H1 (cell line): Measurements from ENCODE around the gene STARD7. TPM values are rescaled to one million over a fixed set of nuclear protein-coding genes. Genes with fewer than 3 reads are reported as not detected.

Experiments
- CTCF ChIA-PET: fragments of 300-600 bp; sonication (Branson Sonifier 250); formaldehyde crosslinking; loops from one replicate; lab custom pipeline; 2021; ENCODE audit not compliant: partially characterized antibody; lab: Charles Lee
- POLR2A ChIA-PET: fragments of 300-600 bp; sonication (Branson Sonifier 250); formaldehyde crosslinking; loops from one replicate; lab custom pipeline; 2021; ENCODE audit warnings: inconsistent platforms; ENCODE audit not compliant: partially characterized antibody; lab: Charles Lee
- DNase-seq, 2 experiments: peaks; one replicate each; pipeline versions ENCODE4 v3.0.0 to v3.0.0-alpha.2; 2010 to 2022; ENCODE audit warnings: low spot score in 2 of 2, low read depth in 1 of 2, mixed read lengths in 1 of 2
- FAIRE-seq: peaks from 2 replicates; lab custom pipeline; 2011; peaks lifted over from hg19 to GRCh38; lab: Jason Lieb, UNC
- H2AFZ ChIP-seq: 2 replicates; pipeline ENCODE4 v1.8.1; 2012; ENCODE audit warnings: low read length, inconsistent platforms
- H2AK5ac ChIP-seq: 2 replicates; pipeline ENCODE4 v1.6.1; 2013; ENCODE audit warnings: low read depth, low read length
- H2BK120ac ChIP-seq: replicated peaks from 2 replicates; pipeline ENCODE3; 2013; ENCODE audit warnings: low read depth, low read length, inconsistent platforms
- H2BK12ac ChIP-seq: 2 replicates; pipeline ENCODE4 v1.6.1; 2013; ENCODE audit warnings: low read depth, low read length
- H2BK15ac ChIP-seq: 2 replicates; pipeline ENCODE4 v1.6.1; 2013; ENCODE audit warnings: low read length
- H2BK20ac ChIP-seq: 2 replicates; pipeline ENCODE4 v1.6.1; 2013; ENCODE audit warnings: low read length
- H2BK5ac ChIP-seq: 2 replicates; pipeline ENCODE4 v1.6.1; 2013; ENCODE audit warnings: low read depth, low read length
- H3K14ac ChIP-seq: 2 replicates; pipeline ENCODE4 v1.6.1; 2013; ENCODE audit warnings: inconsistent platforms; ENCODE audit not compliant: insufficient read length
- H3K18ac ChIP-seq: 2 replicates; pipeline ENCODE4 v1.6.1; 2013; ENCODE audit warnings: low read length; ENCODE audit errors: extremely low read depth
- H3K23ac ChIP-seq: 2 replicates; pipeline ENCODE4 v1.6.1; 2013; ENCODE audit warnings: inconsistent platforms; ENCODE audit not compliant: insufficient read length
- H3K23me2 ChIP-seq: 2 replicates; pipeline ENCODE4 v1.6.1; 2013; ENCODE audit warnings: low read depth, low read length
- H3K27ac ChIP-seq: 2 replicates; pipeline ENCODE4 v1.6.1; 2011; ENCODE audit warnings: low read depth, low read length, inconsistent platforms
- H3K27me3 ChIP-seq, 4 experiments: replicated peaks in 1 of 4; 1 replicate in 1 of 4; 2 replicates in 3 of 4; pipeline versions ENCODE4 v1.6.1 to v1.8.1; 2011 to 2013; ENCODE audit warnings: low read length in 3 of 4, mild to moderate bottlenecking in 3 of 4, inconsistent platforms in 2 of 4, mixed read lengths in 2 of 4, moderate library complexity in 1 of 4; ENCODE audit not compliant: control insufficient read depth in 3 of 4, insufficient read depth in 3 of 4; ENCODE audit errors: extremely low read depth in 1 of 4
- H3K36me3 ChIP-seq, 4 experiments: 2 replicates each; pipeline versions ENCODE4 v1.6.1 to v1.8.1; 2011 to 2013; ENCODE audit warnings: mild to moderate bottlenecking in 4 of 4, low read length in 3 of 4, moderate library complexity in 2 of 4, control low read depth in 1 of 4, inconsistent platforms in 1 of 4; ENCODE audit not compliant: insufficient read depth in 4 of 4, control insufficient read depth in 2 of 4
- H3K4ac ChIP-seq: replicated peaks from 2 replicates; pipeline ENCODE3; 2013; ENCODE audit warnings: low read length, low read depth, mixed read lengths, inconsistent platforms; ENCODE audit not compliant: insufficient read length
- H3K4me1 ChIP-seq, 4 experiments: replicated peaks in 1 of 4; 1 replicate in 1 of 4; 2 replicates in 3 of 4; pipeline versions ENCODE4 v1.6.1 to v1.8.1; 2011 to 2013; ENCODE audit warnings: low read length in 3 of 4, inconsistent platforms in 2 of 4, mixed read lengths in 1 of 4; ENCODE audit not compliant: insufficient read depth in 4 of 4, control insufficient read depth in 3 of 4
- H3K4me2 ChIP-seq, 2 experiments: 2 replicates each; pipeline versions ENCODE4 v1.6.1 to v1.8.1; 2011 to 2013; ENCODE audit warnings: low read depth in 2 of 2, low read length in 2 of 2, control low read depth in 1 of 2, inconsistent platforms in 1 of 2, mild to moderate bottlenecking in 1 of 2; ENCODE audit not compliant: insufficient read depth in 1 of 2
- H3K4me3 ChIP-seq, 4 experiments: fragments of 200-600, 300-600 bp in 1 of 4; sonication (generic), shearing (Covaris generic), sonication (Bioruptor Twin) in 1 of 4; 2 replicates each; pipeline versions ENCODE4 v1.5.1 to v1.8.1; 2011 to 2016; ENCODE audit warnings: low read length in 4 of 4, low read depth in 3 of 4, control low read depth in 2 of 4, inconsistent platforms in 2 of 4, mild to moderate bottlenecking in 2 of 4, mixed read lengths in 1 of 4, moderate library complexity in 1 of 4; ENCODE audit not compliant: insufficient read depth in 2 of 4; ENCODE audit errors: extremely low read depth in 1 of 4
- H3K56ac ChIP-seq: replicated peaks from 2 replicates; pipeline ENCODE3; 2013; ENCODE audit warnings: low read depth, mild to moderate bottlenecking, mixed read lengths, low read length, inconsistent platforms; ENCODE audit not compliant: insufficient read length
- H3K79me1 ChIP-seq: 2 replicates; pipeline ENCODE4 v1.6.1; 2013; ENCODE audit warnings: low read depth, low read length, control low read depth
- H3K79me2 ChIP-seq, 2 experiments: 2 replicates each; pipeline versions ENCODE4 v1.6.1 to v1.8.1; 2012 to 2013; ENCODE audit warnings: low read length in 2 of 2, mild to moderate bottlenecking in 2 of 2, inconsistent platforms in 1 of 2; ENCODE audit not compliant: insufficient read depth in 2 of 2, control insufficient read depth in 1 of 2
- H3K9ac ChIP-seq, 4 experiments: replicated peaks in 1 of 4; 1 replicate in 1 of 4; 2 replicates in 3 of 4; pipeline versions ENCODE4 v1.6.1 to v1.8.1; 2011 to 2013; ENCODE audit warnings: low read depth in 3 of 4, low read length in 3 of 4, control low read depth in 2 of 4, mild to moderate bottlenecking in 2 of 4, moderate library complexity in 2 of 4, inconsistent platforms in 1 of 4; ENCODE audit errors: extremely low read depth in 1 of 4
- H3K9me3 ChIP-seq, 2 experiments: 2 replicates each; pipeline versions ENCODE4 v1.6.1 to v1.8.1; 2012 to 2013; ENCODE audit warnings: mild to moderate bottlenecking in 2 of 2, moderate library complexity in 2 of 2, control low read depth in 1 of 2, inconsistent platforms in 1 of 2, low read depth in 1 of 2, low read length in 1 of 2, mixed read lengths in 1 of 2; ENCODE audit not compliant: insufficient read depth in 2 of 2
- H4K20me1 ChIP-seq, 2 experiments: replicated peaks in 1 of 2; 2 replicates each; pipeline versions ENCODE3 to v1.8.1; 2011 to 2013; ENCODE audit warnings: inconsistent platforms in 2 of 2, low read length in 2 of 2, mild to moderate bottlenecking in 1 of 2; ENCODE audit not compliant: insufficient read depth in 2 of 2, control insufficient read depth in 1 of 2
- H4K5ac ChIP-seq: 2 replicates; pipeline ENCODE4 v1.6.1; 2013; ENCODE audit warnings: low read length, low read depth, mixed read lengths, inconsistent platforms; ENCODE audit not compliant: insufficient read length
- H4K8ac ChIP-seq: 2 replicates; pipeline ENCODE4 v1.8.0; 2013; ENCODE audit warnings: mild to moderate bottlenecking, moderate library complexity, low read length, inconsistent platforms; ENCODE audit not compliant: insufficient read depth; ENCODE audit errors: extremely low read depth
- H4K91ac ChIP-seq: replicated peaks from 2 replicates; pipeline ENCODE3; 2013; ENCODE audit warnings: low read length, mixed read lengths, inconsistent platforms; ENCODE audit not compliant: insufficient read length
- CBX8 ChIP-seq: fragments of 300-800, 300-1000 bp; sonication (generic); IDR thresholded peaks from 2 replicates; pipeline ENCODE4 v1.7.1; 2016; ENCODE audit warnings: low read depth, low read length, borderline replicate concordance
- CEBPB ChIP-seq: IDR thresholded peaks from 2 replicates; pipeline ENCODE4 v1.6.1; 2012; ENCODE audit warnings: low read depth, low read length
- CTBP2 ChIP-seq: IDR thresholded peaks from 2 replicates; pipeline ENCODE4 v1.7.0; 2011; ENCODE audit warnings: borderline replicate concordance, mild to moderate bottlenecking, moderate library complexity, mixed read lengths, low read length; ENCODE audit not compliant: insufficient read depth, insufficient read length
- EGR1 ChIP-seq: IDR thresholded peaks from 2 replicates; pipeline ENCODE4 v1.6.1; 2011; ENCODE audit warnings: low read depth, low read length, borderline replicate concordance
- HDAC6 ChIP-seq: IDR thresholded peaks from one replicate; pipeline ENCODE4 v1.7.1; 2012; ENCODE audit warnings: low read depth, mild to moderate bottlenecking, inconsistent platforms, low read length, moderate library complexity
- RNF2 ChIP-seq: fragments of 200-900, 300-1000 bp; sonication (generic); IDR thresholded peaks from 2 replicates; pipeline ENCODE4 v1.7.1; 2016; ENCODE audit warnings: borderline replicate concordance, low read depth, mild to moderate bottlenecking, antibody characterized with exemption, low read length; ENCODE audit not compliant: poor library complexity, severe bottlenecking; ENCODE audit errors: missing control alignments
- SAP30 ChIP-seq: fragments of 300-600 bp; sonication (generic); IDR thresholded peaks from 2 replicates; pipeline ENCODE4 v1.7.1; 2012; ENCODE audit warnings: low read length, moderate library complexity, mild to moderate bottlenecking, inconsistent platforms; ENCODE audit not compliant: insufficient read depth, insufficient replicate concordance
- SIX5 ChIP-seq: IDR thresholded peaks from 2 replicates; pipeline ENCODE4 v1.6.1; 2011; ENCODE audit warnings: mild to moderate bottlenecking, low read depth, low read length
- SP1 ChIP-seq: IDR thresholded peaks from 2 replicates; pipeline ENCODE4 v1.6.1; 2011; ENCODE audit warnings: low read depth, low read length
- SUZ12 ChIP-seq: fragments of 200-600 bp; sonication (generic); IDR thresholded peaks from 2 replicates; pipeline ENCODE4 v1.6.1; 2012; ENCODE audit warnings: mild to moderate bottlenecking, inconsistent platforms, low read length, moderate library complexity, mixed read lengths
- TAF1 ChIP-seq: IDR thresholded peaks from 2 replicates; pipeline ENCODE4 v1.6.1; 2011; ENCODE audit warnings: mild to moderate bottlenecking, low read depth, low read length
- TBP ChIP-seq: IDR thresholded peaks from 2 replicates; pipeline ENCODE4 v1.6.1; 2011; ENCODE audit warnings: low read depth, low read length, improper control_type of control experiment
- whole genome bisulfite sequencing, 2 experiments: shearing (Covaris generic) in 1 of 2; methylation state at CpG; one replicate each; pipeline versions ENCODE4 v1.1.6 to v1.1.7; 2013 to 2015; ENCODE audit warnings: low lambda C conversion rate in 2 of 2, mixed read lengths in 2 of 2, inconsistent platforms in 1 of 2, low coverage in 1 of 2, missing lambda C conversion rate in 1 of 2; ENCODE audit not compliant: insufficient replicate concordance in 2 of 2, insufficient coverage in 1 of 2, insufficient read length in 1 of 2; ENCODE audit errors: extremely low coverage in 1 of 2, missing lambda C conversion rate in 1 of 2; 5-methylcytosine and 5-hydroxymethylcytosine counted together
- polyA plus RNA-seq, 7 experiments: library from polyadenylated mRNA; depleted of rRNA in 3 of 7; stranded (reverse) in 5 of 7; unstranded in 2 of 7; fragments of >200 nt in 5 of 7; fragments of 200-250 nt in 2 of 7; gene quantifications; 1 replicate in 5 of 7; 2 replicates in 1 of 7; 4 replicates in 1 of 7; pipeline versions ENCODE4 v1.2.1 to v1.2.3, GENCODE V29; 2011 to 2013; ENCODE audit warnings: missing spikeins in 2 of 7, mixed read lengths in 2 of 7
- total RNA-seq: library from RNA; stranded (reverse); fragmentation: NEBNext Ultra II Directional; extraction: Animal tissue kit (Norgen Biotek cat#: 25700); gene quantifications from 2 replicates; pipeline ENCODE4 v1.2.1, GENCODE V29; 2021

The STARD7 gene
- total and polyA plus RNA-seq, 2 of the 8 experiments (the other 6 are each of a cell fraction or from before 2014, with no cell fraction given): 89.1 to 200 TPM

DNA sequence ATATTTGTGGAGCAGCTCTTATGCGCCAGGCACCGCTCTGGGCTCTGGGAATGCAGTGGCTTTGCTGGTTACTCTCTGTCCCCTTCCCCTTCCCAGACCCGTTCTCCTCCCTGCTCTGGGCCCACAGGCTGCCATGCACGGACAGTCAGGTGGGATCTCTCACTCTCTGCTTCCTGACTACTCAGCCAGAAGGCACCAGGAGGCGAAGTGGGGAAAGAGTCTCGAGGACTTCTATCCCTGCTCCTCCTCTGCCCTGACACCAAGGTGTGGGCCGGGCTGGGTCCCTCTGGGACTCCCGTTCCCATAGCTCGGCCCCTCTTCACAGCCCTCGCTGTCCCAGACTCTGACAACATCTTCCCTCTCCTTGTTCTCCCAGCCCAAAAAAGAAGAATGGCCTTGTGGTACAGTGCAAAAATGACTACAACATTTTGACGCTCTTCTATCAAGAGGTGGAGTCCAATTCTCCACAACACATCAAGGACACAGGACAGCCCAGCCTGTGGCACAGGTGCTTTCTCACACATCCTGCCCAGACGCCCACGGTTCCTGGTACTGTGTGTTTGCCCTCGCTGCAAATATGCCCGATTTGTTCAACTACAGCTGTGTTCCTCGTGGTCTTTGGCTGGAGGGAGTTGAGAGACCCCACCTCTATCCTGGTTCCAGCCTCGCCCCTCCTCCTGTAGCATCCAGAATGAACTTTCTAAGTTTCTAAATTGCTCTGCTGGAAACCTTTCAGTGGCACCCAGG is 49.4 kb downstream of the STARD7 start:
- Histone ChIP-seq H3K14ac (no peak overlapping the region), H3K4me3 (no peak overlapping the region), H2BK20ac (no peak overlapping the region), H2AFZ (no peak overlapping the region), H4K20me1 (no peaks in the 10 kb centered on the region), H3K79me2 (no peaks in the 10 kb centered on the region), H3K4ac (no peak overlapping the region), H2BK5ac (no peak overlapping the region), H3K23ac (no peak overlapping the region), H2BK12ac (no peak overlapping the region), H3K27ac (no peak overlapping the region), H2BK120ac (no peak overlapping the region), H3K9me3 (no peaks in the 10 kb centered on the region), H4K91ac (no peak overlapping the region), H4K5ac (no peak overlapping the region), H3K9ac (no peak overlapping the region), H3K36me3 (no peaks in the 10 kb centered on the region), H3K23me2 (no peaks in the 10 kb centered on the region), H2BK15ac (no peak overlapping the region; the same call in 1 of the 2 replicates), H3K56ac (no peak overlapping the region), H3K27me3 (no peaks in the 10 kb centered on the region), H3K79me1 (no peaks in the 10 kb centered on the region), H2AK5ac (no peak overlapping the region), H3K4me2 (no peak overlapping the region), H3K4me1 (peaks cover 0 to 7% (median 0%) of the 10 kb centered on the region in 4 experiments; a peak in 1 of 7 replicates), H4K8ac (no peak overlapping the region), H3K18ac (no peak overlapping the region)
- ChIA-PET POLR2A (interaction anchor here (0.7 kb wide), 1 partner anchor 14 kb away, joined by 3 read pairs; the partner anchor contains the start of gene DUSP2), CTCF (interaction anchor here (0.8 to 2.9 kb wide), 8 partner anchors 9 to 137 kb away, joined by 3 to 15 read pairs (median 6); partner anchors contain the start of genes ADRA2B and ASTL)
- no peak for DNase-seq
- WGBS, 2 experiments: 87% methylated on average over 17 of the region's 17 CpGs; no CpG with 5 or more reads in 1 of the 2 experiments
- FAIRE-seq: no peak
- TF ChIP-seq CEBPB (no peak), SIX5 (no peak), SP1 (no peak), TAF1 (no peak), RNF2 (no peak), HDAC6 (no peak), SAP30 (no peak), CTBP2 (no peak), CBX8 (no peak), EGR1 (no peak), TBP (no peak), SUZ12 (no peak)
